ENCODE measurements around the gene USP36.

The USP36 gene

DNA sequence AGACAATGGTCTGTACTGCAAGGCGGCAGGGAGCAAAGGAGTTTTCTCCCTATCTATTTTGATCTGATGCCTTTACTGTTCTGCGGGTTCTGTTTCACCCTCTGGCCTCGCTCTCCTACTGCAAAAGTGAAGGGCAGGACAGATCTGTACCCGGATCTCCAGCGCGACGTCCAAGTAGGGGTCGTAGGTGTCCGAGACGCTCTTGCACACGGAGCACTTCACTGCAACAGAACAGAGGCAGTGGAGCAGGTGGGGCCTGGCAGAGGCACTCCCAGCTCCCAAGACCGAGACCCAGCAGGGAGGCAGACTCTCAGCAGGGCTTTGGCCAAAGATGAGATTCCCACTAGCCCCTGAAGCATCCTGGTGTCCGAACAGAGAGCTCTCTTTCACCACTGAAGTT lies 19.8 kb downstream of the USP36 start:
- DNase-seq (ENCODE audit: low spot score) = peak; percentile 59

DNA sequence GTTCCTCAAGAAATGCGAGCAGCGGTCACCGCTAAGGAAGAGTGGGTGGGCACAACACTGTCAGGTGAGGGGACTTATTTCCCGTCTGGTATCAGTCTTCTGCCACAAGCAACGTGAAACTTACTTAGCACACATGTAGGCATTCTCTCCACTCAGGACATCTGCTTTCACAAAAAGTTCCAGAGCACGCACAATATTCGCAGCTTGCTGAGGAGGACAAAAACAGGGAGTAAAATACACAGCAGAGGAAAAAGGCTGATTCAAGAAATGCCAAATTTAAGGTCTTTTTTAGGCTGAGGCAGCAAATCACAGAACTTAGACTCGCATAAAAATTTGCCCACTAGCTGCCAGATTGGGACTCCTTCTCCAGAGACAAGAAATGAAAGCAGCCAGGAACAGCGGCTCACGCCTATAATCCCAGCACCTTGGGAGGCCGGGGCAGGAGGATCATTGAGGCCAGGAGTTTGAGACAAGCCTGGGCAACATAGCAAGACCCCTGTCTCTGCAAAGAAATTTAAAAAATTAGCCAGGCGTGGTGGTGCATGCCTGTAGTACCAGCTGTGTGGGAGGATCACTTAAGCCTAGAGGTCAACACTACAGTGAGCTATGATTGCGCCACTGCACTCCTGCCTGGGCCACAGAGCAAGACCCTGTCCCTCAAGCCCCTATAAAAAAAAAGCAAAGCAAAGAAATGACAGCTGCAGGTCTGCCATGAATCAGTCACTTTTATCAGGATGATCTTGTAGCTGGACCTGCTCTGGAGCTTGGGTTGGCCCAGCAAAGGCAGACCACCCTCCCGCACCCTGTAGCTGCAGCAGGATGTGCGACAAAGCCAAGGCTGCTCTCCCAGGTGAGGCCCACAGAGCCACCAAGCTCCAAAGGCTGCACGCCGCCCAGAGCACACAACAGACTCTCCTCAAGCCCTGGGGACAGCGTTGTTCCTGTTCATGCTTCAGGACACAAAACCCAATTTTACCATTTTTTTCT lies 20.5 kb downstream of the USP36 start:
- H3K4me3 ChIP-seq = no peak overlapping the region
- peak overlapping the region in 1 of 2 donors; percentile 74 for H3K27ac ChIP-seq
- TF ChIP-seq, protein P1, sequence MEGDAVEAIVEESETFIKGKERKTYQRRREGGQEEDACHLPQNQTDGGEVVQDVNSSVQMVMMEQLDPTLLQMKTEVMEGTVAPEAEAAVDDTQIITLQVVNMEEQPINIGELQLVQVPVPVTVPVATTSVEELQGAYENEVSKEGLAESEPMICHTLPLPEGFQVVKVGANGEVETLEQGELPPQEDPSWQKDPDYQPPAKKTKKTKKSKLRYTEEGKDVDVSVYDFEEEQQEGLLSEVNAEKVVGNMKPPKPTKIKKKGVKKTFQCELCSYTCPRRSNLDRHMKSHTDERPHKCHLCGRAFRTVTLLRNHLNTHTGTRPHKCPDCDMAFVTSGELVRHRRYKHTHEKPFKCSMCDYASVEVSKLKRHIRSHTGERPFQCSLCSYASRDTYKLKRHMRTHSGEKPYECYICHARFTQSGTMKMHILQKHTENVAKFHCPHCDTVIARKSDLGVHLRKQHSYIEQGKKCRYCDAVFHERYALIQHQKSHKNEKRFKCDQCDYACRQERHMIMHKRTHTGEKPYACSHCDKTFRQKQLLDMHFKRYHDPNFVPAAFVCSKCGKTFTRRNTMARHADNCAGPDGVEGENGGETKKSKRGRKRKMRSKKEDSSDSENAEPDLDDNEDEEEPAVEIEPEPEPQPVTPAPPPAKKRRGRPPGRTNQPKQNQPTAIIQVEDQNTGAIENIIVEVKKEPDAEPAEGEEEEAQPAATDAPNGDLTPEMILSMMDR (IDR thresholded peaks at IDR 0.05) = no peak
- no peak for DNase-seq (ENCODE audit: low spot score)

More for the DNA sequence above, 19.8 kb downstream of the USP36 start:
- Histone ChIP-seq H3K4me3 (no peak overlapping the region), H3K27ac (peak overlapping the region in 1 of 2 donors; percentile 7)
- TF ChIP-seq, protein P1 (IDR thresholded peaks at IDR 0.05) = no peak

GRCh38 chr17:78819402-78819801 lies 21.2 kb downstream of the USP36 start:
- Histone ChIP-seq H3K4me3 (no peak overlapping the region), H3K27ac (peak overlapping the region; percentile 10 to 74)
- TF ChIP-seq, protein P1 (IDR thresholded peaks at IDR 0.05) = no peak
- DNase-seq (ENCODE audit: low spot score) = peak; percentile 52

DNA sequence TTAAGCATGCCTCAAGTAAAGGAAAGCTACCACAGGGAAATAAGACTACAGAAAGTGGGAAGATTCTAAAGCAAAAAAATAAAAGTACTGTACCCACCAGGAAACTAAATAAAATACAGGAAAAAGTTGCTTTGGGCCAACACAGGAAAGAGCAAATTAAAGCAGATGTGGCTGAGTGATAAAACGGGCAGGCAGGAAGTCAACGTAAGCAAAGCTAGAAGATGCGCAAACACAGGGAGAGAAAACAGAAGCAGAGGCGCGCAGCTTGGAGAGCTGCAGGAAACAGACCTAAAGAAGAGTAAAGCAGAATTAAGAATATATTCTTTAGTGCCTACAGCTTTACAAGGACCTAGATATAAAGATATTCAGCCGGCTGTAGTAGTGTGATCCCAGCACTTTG lies 21.7 kb downstream of the USP36 start:
- DNase-seq (ENCODE audit: low spot score) = no peak
- TF ChIP-seq, protein P1 (IDR thresholded peaks at IDR 0.05) = no peak
- Histone ChIP-seq H3K4me3 (no peak overlapping the region), H3K27ac (peak overlapping the region; percentile 10 to 74)

DNA sequence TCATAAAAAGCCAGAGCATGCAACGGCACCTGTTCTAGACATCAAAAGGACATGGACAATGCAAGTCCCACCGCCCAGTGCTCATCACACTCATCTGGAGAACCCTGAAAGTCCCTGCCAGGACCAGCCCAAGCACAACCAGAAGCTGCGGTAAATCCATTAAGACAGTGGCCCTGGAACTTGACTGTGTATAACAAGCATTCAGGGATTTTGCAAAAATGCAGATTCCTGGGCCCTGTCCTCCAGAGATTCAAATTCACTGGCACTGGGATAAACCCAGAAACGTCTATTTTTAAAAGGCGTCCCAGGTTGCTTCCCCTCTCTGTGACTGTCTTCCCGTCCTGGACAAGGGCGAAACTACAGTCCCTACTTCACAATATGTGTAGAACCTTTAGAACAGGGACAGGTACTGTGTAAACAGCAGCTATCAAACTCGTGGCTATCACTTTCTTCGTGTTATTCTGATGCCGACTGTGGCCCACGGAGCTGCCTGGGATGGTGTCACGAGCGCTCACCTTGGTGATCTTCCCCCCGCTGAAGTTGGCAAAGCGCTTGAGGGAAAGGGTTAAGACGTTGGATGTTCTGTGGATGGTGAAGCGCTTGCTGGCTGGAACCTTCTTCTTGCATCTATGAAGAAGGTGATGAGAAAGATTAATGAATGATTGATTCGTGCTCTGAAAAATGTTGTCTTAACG lies 22.3 kb downstream of the USP36 start:
- Histone ChIP-seq H3K27ac (peak overlapping the region in 1 of 2 donors; percentile 66), H3K4me3 (no peak overlapping the region)
- TF ChIP-seq, protein P1 (IDR thresholded peaks at IDR 0.05) = no peak
- peak; percentile 62 for DNase-seq (ENCODE audit: low spot score)

DNA sequence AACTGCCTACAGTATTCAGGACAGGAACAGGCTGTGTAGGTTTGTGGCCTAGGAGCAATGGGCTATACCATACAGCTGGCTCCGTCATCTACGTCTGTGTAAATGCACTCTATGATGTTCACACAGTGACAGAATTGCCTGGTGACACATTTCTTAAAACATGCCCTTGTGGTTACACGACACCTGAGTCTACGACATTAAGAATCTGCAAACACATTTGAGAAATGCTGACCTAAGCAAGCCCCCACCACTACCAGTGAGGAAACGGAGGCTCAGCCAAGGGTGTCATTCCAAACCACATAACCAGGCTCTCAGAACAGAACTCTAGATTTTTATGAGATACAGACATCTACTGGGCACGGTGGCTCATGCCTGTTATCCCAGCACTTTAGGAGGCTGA lies 23.5 kb downstream of the USP36 start:
- Histone ChIP-seq H3K4me3 (no peak overlapping the region), H3K27ac (peak overlapping the region in 1 of 2 donors; percentile 3)
- TF ChIP-seq, protein P1 (IDR thresholded peaks at IDR 0.05) = no peak
- no peak for DNase-seq (ENCODE audit: low spot score)

All from coronary artery (tissue), 2 donors.